GM19043 (cell line): ENCODE data around the gene CA10.
A peak's percentile ranks its signal among the peaks of the same experiment; 100 is the strongest.

Experiments used
- ATAC-seq: cut with Tn5 transposase; IDR thresholded peaks from one replicate; pipeline ENCODE4 v1.9.1; 2021; ENCODE audit warnings: low read depth; ENCODE audit not compliant: unreplicated experiment

Gene CA10

GRCh38 chr17:51955245-51955644 lies 203.3 kb downstream of the CA10 start:
- ATAC-seq: no peak

DNA sequence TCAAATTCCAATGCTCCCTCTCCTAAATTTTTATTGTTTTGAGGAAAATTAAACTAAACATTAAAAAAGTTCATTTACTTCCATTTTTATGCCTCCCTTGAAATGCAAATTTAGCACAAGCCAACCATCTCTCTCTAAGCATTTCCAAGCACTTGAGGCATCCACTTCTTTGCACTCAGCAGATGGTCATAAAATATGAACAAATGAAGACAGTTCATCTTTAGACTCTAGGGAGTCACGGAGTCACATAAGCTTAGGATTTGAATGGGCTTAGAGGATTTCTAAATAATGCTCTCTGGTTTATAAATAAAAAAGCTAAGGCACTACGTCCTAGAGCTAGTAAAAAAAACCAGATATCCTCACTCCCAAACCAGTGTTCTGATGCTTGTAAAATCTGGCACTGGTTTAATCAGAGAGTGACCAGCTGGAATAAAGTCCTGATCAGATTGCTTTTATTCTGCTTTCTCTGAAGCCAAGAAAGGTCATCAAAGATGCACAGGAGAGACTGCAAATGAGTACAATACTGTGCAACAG lies 204.2 kb downstream of the CA10 start:
- ATAC-seq: no peak

GRCh38 chr17:51951741-51952140 lies 206.8 kb downstream of the CA10 start:
- no peak for ATAC-seq

GRCh38 chr17:51948128-51948527 lies 210.4 kb downstream of the CA10 start:
- no peak for ATAC-seq

DNA sequence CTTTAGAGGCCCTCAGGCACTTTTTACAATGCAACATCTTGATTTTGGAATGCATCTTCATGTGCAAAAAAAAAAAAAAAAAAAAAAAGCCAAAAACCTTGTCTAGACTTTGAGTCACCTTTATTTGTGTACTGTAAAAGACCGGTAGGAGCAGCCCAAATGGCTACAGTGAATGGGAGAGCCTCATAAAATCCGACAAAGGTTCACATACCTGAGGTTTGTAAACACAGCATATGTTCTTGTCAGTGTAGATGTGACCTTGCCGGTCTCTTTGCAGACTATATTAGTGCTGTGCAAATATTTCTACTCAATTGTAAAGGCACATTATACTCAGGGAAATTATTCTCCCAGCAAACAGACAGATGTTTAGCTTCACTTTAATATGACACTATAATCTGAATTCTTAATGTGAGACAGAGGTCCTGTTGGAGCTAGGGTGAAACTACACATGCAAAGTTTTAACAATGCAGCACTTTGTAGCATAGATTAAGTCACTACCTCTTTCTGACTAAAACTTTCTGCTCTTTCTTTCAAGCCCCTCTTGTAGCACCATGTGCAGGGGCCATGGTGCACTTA lies 211.3 kb downstream of the CA10 start:
- ATAC-seq: no peak

DNA sequence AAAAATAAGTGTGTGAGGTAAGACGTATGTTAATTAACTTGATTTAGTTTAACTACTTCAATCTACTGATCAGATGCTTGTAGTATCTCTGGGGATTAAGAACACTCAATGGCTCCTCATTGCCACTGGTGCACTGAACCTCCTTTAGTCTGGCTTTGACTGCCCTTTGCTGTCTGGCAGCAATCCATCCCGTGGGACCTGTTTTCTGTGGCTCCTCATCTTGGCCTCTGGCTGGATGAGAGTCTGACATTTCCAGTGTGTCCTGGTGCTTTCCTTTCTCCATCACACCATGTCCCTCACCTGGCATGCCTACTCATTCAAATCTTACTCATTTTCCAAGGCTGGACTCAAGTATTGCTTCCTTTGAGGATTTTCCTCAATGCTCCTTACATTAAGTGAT lies 212.2 kb downstream of the CA10 start:
- ATAC-seq: no peak

DNA sequence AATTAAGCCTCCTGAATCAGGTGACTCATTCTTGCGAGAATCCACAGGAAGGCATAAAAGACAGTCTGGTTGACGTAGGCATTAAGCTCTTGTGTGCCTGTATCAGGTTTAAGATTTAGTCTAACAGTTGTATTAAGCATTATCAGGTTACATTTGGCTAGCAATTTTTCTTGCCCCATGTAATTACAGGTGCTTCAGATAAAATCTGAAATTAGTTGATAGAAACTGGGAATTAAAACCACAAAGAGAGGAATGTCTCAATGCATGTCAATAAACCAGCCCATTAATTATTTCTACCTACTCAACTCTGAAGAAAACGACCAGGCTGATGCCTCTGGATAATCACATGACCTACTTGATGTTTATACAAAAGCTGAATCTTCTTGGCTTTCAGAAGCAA lies 217.2 kb downstream of the CA10 start:
- no peak for ATAC-seq

GRCh38 chr17:51937264-51937663 lies 221.2 kb downstream of the CA10 start:
- no peak for ATAC-seq

GRCh38 chr17:51935477-51935876 lies 223.0 kb downstream of the CA10 start:
- ATAC-seq: no peak

GRCh38 chr17:51933647-51934046 lies 224.9 kb downstream of the CA10 start:
- ATAC-seq: no peak

DNA sequence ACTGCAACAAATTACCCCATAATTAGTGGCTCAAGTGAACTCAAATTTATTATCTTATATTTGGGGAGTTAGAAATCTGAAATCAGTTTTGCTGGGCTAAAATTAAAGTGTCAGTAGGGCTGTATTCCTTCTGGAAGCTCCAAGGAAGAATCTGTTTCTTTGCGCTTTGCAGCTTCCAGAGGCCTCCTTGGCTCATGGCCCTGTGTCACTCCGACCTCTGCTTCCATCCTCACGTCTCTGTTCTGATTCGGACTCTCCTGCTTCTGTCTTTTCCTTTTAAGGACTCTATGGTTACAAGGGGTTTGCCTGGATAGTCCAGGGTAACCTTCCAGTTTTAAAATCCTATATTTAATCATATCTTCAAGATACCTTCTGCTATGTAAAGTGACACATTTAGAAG lies 232.1 kb downstream of the CA10 start:
- ATAC-seq: no peak

DNA sequence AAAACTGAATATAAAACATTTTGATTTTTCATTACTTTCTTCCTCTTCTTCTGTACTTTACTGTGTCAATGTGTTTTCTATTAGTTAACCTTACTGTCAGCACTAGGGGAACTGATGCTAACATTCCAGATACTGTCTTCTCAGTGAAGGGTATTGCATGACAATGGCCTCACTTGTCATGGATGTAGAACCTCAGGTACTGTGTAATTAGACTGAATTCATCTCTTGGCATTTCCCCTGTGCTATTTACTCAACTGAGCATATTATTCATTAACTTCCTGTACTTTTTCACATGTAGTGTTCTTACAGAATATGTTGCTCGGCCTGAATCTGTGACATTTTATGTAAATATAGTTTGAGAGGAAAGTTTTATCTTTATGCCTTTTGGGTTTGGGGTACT lies 237.0 kb downstream of the CA10 start:
- no peak for ATAC-seq

DNA sequence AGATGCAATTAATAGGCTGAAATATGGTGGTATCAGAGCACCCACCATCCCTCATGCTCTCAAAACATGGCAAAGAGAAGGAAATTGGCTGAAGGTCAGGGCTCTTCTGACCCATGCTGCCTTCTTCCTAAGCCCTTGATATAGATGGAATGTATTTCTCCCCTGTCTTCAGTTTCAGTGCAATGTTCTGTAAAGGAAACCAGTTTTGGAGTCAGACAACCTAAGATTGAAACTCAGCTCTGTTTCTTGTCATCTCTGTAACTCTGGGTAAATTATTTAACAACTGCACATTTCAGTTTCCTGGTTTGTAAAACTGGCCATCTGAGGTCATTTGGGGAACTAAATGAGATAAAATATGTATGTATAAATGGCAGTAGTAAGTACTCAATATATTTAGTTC lies 243.9 kb downstream of the CA10 start:
- peak; percentile 71 for ATAC-seq

- no peak for ATAC-seq
These were observed 244.9 kb downstream of the CA10 start for GRCh38 chr17:51913491-51914205.

GRCh38 chr17:51912939-51913338 lies 245.6 kb downstream of the CA10 start:
- ATAC-seq: no peak

DNA sequence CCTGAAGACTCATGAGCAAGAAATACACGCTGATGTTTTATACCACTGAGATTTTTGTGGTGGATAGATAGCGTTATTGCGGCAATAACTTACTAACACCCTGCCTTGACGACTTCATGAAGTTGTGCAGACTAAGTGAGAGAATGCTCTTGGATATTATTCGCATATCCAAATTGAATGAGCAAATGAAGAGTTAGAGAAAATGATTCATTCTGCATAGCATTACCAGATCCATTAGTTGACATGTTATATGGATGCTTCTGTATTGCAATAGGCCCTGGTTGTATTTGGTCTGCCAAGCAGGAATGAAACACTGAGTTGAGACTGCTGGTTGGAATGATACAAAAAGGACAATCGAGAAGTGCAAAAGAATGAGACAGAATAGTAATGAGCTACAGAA lies 247.3 kb downstream of the CA10 start:
- ATAC-seq: no peak

DNA sequence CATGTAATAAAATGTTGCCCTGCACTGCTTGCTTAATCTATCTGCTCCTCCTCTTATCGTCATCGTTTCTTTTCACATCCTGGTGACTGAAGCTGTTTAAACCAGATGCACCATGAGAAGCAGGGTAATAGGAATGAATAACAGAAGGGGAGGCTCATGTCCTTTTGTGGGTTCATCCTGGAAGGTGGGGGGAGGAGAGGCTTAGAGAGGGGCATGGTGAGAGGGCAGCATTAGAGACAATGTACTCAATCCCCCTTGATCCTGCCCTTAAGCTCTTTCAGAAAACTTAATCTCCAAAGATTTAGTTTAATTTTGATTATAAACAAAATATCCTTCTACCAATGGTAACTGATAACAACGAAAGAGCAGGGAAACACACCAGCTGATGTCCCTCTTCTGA lies 248.5 kb downstream of the CA10 start:
- ATAC-seq: no peak

DNA sequence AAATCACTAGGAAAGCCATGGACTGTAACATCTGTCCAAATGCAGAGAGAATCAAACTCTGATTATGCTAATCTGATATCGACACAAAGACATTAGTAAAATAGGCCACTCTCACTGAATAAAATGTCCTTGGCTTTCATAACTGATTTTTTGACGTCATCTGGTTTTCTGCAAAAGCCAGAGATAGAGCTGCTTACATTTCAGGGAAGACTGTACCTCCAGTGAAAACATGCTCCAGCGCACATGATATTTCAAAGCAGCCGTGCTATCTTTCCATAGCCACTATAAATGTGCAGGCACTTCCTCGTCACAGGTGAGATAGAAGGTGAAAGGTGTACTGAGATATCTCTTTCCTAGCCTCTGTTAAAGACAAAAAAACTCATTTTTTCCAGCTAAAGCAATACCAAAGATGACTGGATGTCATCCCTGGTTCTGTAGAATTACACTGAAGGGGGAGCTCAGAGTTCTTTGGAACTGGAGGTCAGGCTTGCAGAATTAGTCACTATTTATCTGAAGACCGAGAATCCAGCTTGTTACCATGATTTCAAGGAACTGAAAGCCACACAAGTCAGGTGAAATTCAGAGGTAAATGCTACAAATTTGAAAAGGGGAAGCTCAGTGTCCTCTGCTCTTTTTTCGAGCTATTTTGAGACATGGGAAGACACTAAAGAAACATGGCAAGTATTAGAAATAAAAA lies 249.5 kb downstream of the CA10 start:
- no peak for ATAC-seq

DNA sequence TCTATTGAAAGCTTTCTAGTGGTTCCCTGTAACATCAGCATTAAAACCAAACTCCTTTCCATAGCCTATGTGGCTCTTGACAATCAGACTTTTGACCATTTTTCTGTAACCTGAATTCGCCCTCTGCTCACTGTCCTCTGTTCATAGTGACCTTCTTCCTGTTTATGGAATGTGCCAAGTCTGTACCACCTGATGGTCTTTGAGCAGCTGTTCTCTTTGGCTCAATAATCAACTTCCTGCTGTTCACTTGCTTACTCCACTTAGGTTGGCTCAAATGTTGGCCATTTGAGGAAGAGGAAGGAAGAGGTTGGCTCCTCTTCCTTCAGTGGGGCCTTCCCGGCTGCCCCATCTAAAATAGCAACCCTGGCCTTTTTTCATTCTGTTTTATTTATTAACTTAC lies 251.5 kb downstream of the CA10 start:
- ATAC-seq: no peak

DNA sequence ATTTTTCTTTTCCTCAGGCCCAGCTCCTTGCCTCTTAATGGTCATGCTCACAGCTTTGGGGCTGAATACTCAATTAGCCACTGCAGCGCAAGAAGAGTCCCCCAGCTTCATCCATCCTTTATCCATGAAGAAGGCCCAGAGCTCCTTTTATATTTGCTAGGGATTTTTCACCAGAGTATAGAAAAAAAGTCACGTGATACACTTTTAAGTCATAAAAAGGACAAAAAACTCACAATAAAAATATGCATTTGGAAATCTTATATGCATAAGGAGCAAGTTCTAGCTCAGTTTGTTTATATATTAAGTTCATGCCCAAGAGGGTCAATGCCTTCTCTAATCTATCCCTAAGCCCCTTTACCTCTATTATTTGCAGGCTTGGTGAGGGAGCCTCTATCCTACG lies 254.1 kb downstream of the CA10 start:
- ATAC-seq: no peak

GRCh38 chr17:51901242-51901641 lies 257.3 kb downstream of the CA10 start:
- no peak for ATAC-seq

- no peak for ATAC-seq
These were observed 266.6 kb downstream of the CA10 start for GRCh38 chr17:51891936-51892335.
